GM12878 (cell line): Measurements from ENCODE around the gene DEFB108B. TPM values are rescaled to one million over a fixed set of nuclear protein-coding genes. Genes with fewer than 3 reads are reported as not detected.
"Not testable (repeated sequence)": the region's sequence is repeated elsewhere in the genome, so short reads cannot be mapped to it uniquely, and the experiment has no call there.

Source experiments
- ATAC-seq: fragments of 200-7000 bp; cut with Tn5 transposase; 3 replicates; pipeline ENCODE4 v1.9.1; 2020; ENCODE audit warnings: mild to moderate bottlenecking, moderate library complexity
- BruUV-seq: library from RNA; stranded (reverse); fragments of 400-500 nt; replicated peaks from 2 replicates; lab custom pipeline; 2021; lab: Mats Ljungman, UMichigan
- CTCF ChIA-PET: fragments of 300-600 bp; sonication (Branson Sonifier 250); formaldehyde crosslinking; extraction: SDS; loops from one replicate; lab custom pipeline; 2021; ENCODE audit warnings: inconsistent platforms; lab: Yijun Ruan, JAX
- POLR2A ChIA-PET: fragments of 350-600 bp; formaldehyde crosslinking; extraction: SDS; loops from one replicate; lab custom pipeline; 2021; ENCODE audit warnings: inconsistent platforms; lab: Charles Lee
- RAD21 ChIA-PET: fragments of 300-600 bp; sonication (Branson Sonifier 250); formaldehyde crosslinking; loops from one replicate; lab custom pipeline; 2023; ENCODE audit warnings: antibody characterized with exemption; ENCODE audit not compliant: unreplicated experiment; lab: Charles Lee
- SMC1A ChIA-PET: fragments of 300-600 bp; sonication (Branson Sonifier 250); formaldehyde crosslinking; loops from one replicate; lab custom pipeline; 2023; ENCODE audit not compliant: unreplicated experiment, uncharacterized antibody; lab: Charles Lee
- DNase-seq: peaks from one replicate; pipeline ENCODE4 v3.0.0-alpha.2; 2011; ENCODE audit warnings: low read depth, low spot score
- FAIRE-seq: peaks from 3 replicates; lab custom pipeline; 2011; peaks lifted over from hg19 to GRCh38; lab: Jason Lieb, UNC
- H2AFZ ChIP-seq: 2 replicates; pipeline ENCODE4 v1.6.0; 2011; ENCODE audit warnings: low read depth, low read length, control low read depth; ENCODE audit not compliant: control insufficient read depth
- H3K27ac ChIP-seq: 2 replicates; pipeline ENCODE4 v1.5.1; 2011; ENCODE audit warnings: control low read depth; ENCODE audit not compliant: control insufficient read depth, insufficient read depth
- H3K27me3 ChIP-seq, 2 experiments: replicated peaks in 1 of 2; 2 replicates each; pipeline versions ENCODE4 v1.6.0 to v1.6.1; 2011; ENCODE audit warnings: low read length in 1 of 2; ENCODE audit not compliant: control insufficient read depth in 2 of 2, insufficient read depth in 2 of 2
- H3K36me3 ChIP-seq, 2 experiments: 2 replicates each; pipeline ENCODE4 v1.5.1; 2011; ENCODE audit warnings: low read length in 1 of 2; ENCODE audit not compliant: control insufficient read depth in 2 of 2, insufficient read depth in 2 of 2
- H3K4me1 ChIP-seq: 2 replicates; pipeline ENCODE4 v1.6.1; 2011; ENCODE audit warnings: mild to moderate bottlenecking, low read length, moderate library complexity, mixed read lengths; ENCODE audit not compliant: control insufficient read depth, insufficient read depth
- H3K4me2 ChIP-seq: 2 replicates; pipeline ENCODE4 v1.6.0; 2011; ENCODE audit warnings: control low read depth; ENCODE audit not compliant: control insufficient read depth, insufficient read depth
- H3K4me3 ChIP-seq: fragments of 200-600 bp; sonication (generic); 2 replicates; pipeline ENCODE4 v1.5.1; 2016
- H3K79me2 ChIP-seq: 2 replicates; pipeline ENCODE4 v1.6.0; 2011; ENCODE audit warnings: low read length; ENCODE audit not compliant: control insufficient read depth, insufficient read depth
- H3K9ac ChIP-seq: 2 replicates; pipeline ENCODE4 v1.8.0; 2011; ENCODE audit warnings: low read length, control low read depth, mixed read lengths; ENCODE audit not compliant: control insufficient read depth, insufficient read depth
- H3K9me3 ChIP-seq: replicated peaks from 3 replicates; pipeline ENCODE4 v1.5.1; 2011; ENCODE audit warnings: mild to moderate bottlenecking, low read length; ENCODE audit not compliant: control insufficient read depth, insufficient read depth
- H4K20me1 ChIP-seq: 2 replicates; pipeline ENCODE4 v1.6.0; 2011; ENCODE audit not compliant: control insufficient read depth, insufficient read depth
- CTCF ChIP-seq, 3 experiments: IDR thresholded peaks in 2 of 3; conservative IDR thresholded peaks in 1 of 3; 2 replicates each; pipeline ENCODE4 v1.5.1; 2011; ENCODE audit warnings: low read depth in 3 of 3, low read length in 3 of 3, mild to moderate bottlenecking in 3 of 3, control low read depth in 2 of 3, moderate library complexity in 2 of 3, inconsistent platforms in 1 of 3, mixed read lengths in 1 of 3; ENCODE audit not compliant: control insufficient read depth in 2 of 3, insufficient read depth in 1 of 3; ENCODE audit errors: extremely low read depth in 1 of 3
- RAD21 ChIP-seq: IDR thresholded peaks from 2 replicates; pipeline ENCODE4 v1.6.1; 2011; ENCODE audit warnings: mild to moderate bottlenecking, low read depth, low read length, moderate library complexity; ENCODE audit not compliant: insufficient read depth
- RAD51 ChIP-seq: fragments of 450-650 bp; IDR thresholded peaks from 2 replicates; pipeline ENCODE4 v1.6.1; 2016; ENCODE audit warnings: moderate library complexity, mild to moderate bottlenecking, inconsistent platforms
- SKIL ChIP-seq: fragments of 450-650 bp; IDR thresholded peaks from 2 replicates; pipeline ENCODE4 v1.6.1; 2017; ENCODE audit warnings: mild to moderate bottlenecking, low read depth, inconsistent platforms; ENCODE audit not compliant: poor library complexity, severe bottlenecking
- SMARCA5 ChIP-seq: fragments of 450-650 bp; IDR thresholded peaks from 2 replicates; pipeline ENCODE4 v1.6.1; 2017; ENCODE audit warnings: mild to moderate bottlenecking
- SMC3 ChIP-seq: IDR thresholded peaks from 2 replicates; pipeline ENCODE4 v1.6.1; 2011; ENCODE audit warnings: low read length, improper control_type of control experiment, borderline replicate concordance
- YY1 ChIP-seq: IDR thresholded peaks from 2 replicates; pipeline ENCODE4 v1.6.1; 2011; ENCODE audit warnings: low read depth, mild to moderate bottlenecking, low read length
- WGBS: methylation state at CpG from one replicate; pipeline ENCODE4 v1.1.6; 2016; ENCODE audit warnings: low lambda C conversion rate; ENCODE audit not compliant: insufficient replicate concordance, insufficient coverage; ENCODE audit errors: missing lambda C conversion rate; 5-methylcytosine and 5-hydroxymethylcytosine counted together
- in situ Hi-C: fragments of 300-500 bp; cut with MboI; formaldehyde crosslinking; loops from 9 replicates; pipeline ENCODE4 v1.14.3; 2018; ENCODE audit warnings: mixed read lengths
- intact Hi-C: fragments of 100-400 bp; cut with micrococcal nuclease; formaldehyde crosslinking; loops from one replicate; pipeline ENCODE4 v1.14.2; 2022; ENCODE audit not compliant: unreplicated experiment
- polyA plus RNA-seq, 11 experiments: library from polyadenylated mRNA; depleted of rRNA in 4 of 11; unstranded in 6 of 11; stranded (reverse) in 5 of 11; fragments of >200 nt; fragmentation: Nextera tagmentation in 4 of 11; fragmentation: Illumina TruSeq in 1 of 11; extraction: Ambion mirVana in 4 of 11; extraction: Trizol in 1 of 11; gene quantifications; 1 replicate in 1 of 11; 2 replicates in 10 of 11; pipeline versions ENCODE4 v1.2.1 to v1.2.3, GENCODE V29; 2011 to 2016; ENCODE audit warnings: inconsistent platforms in 2 of 11, missing spikeins in 2 of 11, low read depth in 1 of 11
- total RNA-seq, 4 experiments: library from RNA; depleted of rRNA in 3 of 4; stranded (reverse); fragments of >200 nt in 3 of 4; fragmentation: Illumina TruSeq in 1 of 4; extraction: Trizol in 1 of 4; gene quantifications; 2 replicates each; pipeline versions ENCODE4 v1.2.1 to v1.2.3, GENCODE V29; 2013 to 2021

Gene DEFB108B
- total and polyA plus RNA-seq, 10 of the 15 experiments (the other 5 are each of a cell fraction or from before 2014, with no cell fraction given), result not detected

GRCh38 chr11:71860835-71861234 is 27.8 kb downstream of the DEFB108B start:
- ATAC-seq, H3K36me3 ChIP-seq, CTCF ChIA-PET, H3K4me1 ChIP-seq, POLR2A ChIA-PET, SMC1A ChIA-PET, FAIRE-seq, BruUV-seq, H3K79me2 ChIP-seq, DNase-seq, H3K9ac ChIP-seq, H3K27ac ChIP-seq, H3K9me3 ChIP-seq, in situ Hi-C loops, H2AFZ ChIP-seq, RAD21 ChIA-PET, H3K4me3 ChIP-seq, H3K27me3 ChIP-seq, H4K20me1 ChIP-seq, H3K4me2 ChIP-seq: not testable (repeated sequence)
- intact Hi-C loops, result loop anchor here (10.0 kb wide), 1 partner anchor 66 kb away; no protein-coding TSS in a partner anchor
- 97% methylated on average over 3 of the region's 3 CpGs for whole genome bisulfite sequencing

- H3K79me2 ChIP-seq, POLR2A ChIA-PET, in situ Hi-C loops, H3K36me3 ChIP-seq, H3K4me2 ChIP-seq, H3K9ac ChIP-seq, FAIRE-seq, H3K27me3 ChIP-seq, H3K4me3 ChIP-seq, H4K20me1 ChIP-seq, H3K27ac ChIP-seq, H3K9me3 ChIP-seq, H3K4me1 ChIP-seq, BruUV-seq, H2AFZ ChIP-seq: not testable (repeated sequence)
- CTCF ChIA-PET, result interaction anchor here (0.6 to 2.0 kb wide), 15 partner anchors 12 to 570 kb away, joined by 3 to 8 read pairs (median 5); partner anchors contain the start of genes CLPB and XNDC1N
- intact Hi-C loops, result loop anchor here (10.0 kb wide), 1 partner anchor 69 kb away; no protein-coding TSS in a partner anchor
- SMC1A ChIA-PET, result interaction anchor here (0.6 to 1.4 kb wide), 5 partner anchors 112 to 567 kb away, joined by 3 to 5 read pairs (median 3); no protein-coding TSS in a partner anchor
- peak; percentile 8 for DNase-seq
- peak; percentile 81 for TF ChIP-seq RAD51
- TF ChIP-seq CTCF (IDR thresholded peaks at IDR 0.05 in 2 of 3, conservative IDR thresholded peaks at IDR 0.05 in 1 of 3; ENCODE audit: control insufficient read depth in 2 of 3, extremely low read depth in 1 of 3, insufficient read depth in 1 of 3, low read depth in 3 of 3, low read length in 3 of 3), result peak; percentile 48 to 65 (median 62)
- peak; percentile 23 for TF ChIP-seq SKIL
- TF ChIP-seq SMC3, result peak; percentile 21; the same call in 1 of the 2 replicates
- 0 out of 2 replicates have a peak, but pooled peaks have one; percentile 10 for TF ChIP-seq YY1
- peak; percentile 53 for TF ChIP-seq RAD21
- 0 out of 2 replicates have a peak, but pooled peaks have one; percentile 50 for TF ChIP-seq SMARCA5
- 33% methylated on average over 3 of the region's 3 CpGs for WGBS
- ATAC-seq, result peak; percentile 96
- RAD21 ChIA-PET, result interaction anchor here (1.3 kb wide), 1 partner anchor 64 kb away, joined by 9 read pairs; the partner anchor contains the start of genes RNF121 and XNDC1N
These were observed 31.1 kb downstream of the DEFB108B start for GRCh38 chr11:71863978-71864627.
